Nephron (organoid): ENCODE data around the gene AGTR2.
"Not testable (repeated sequence)": the region's sequence is repeated elsewhere in the genome, so short reads cannot be mapped to it uniquely, and the experiment has no call there.

Experiments used
- H3K27ac Mint-ChIP-seq, 3 experiments: 2 replicates each; pipeline ENCODE4 v1.8.0; 2020; ENCODE audit warnings: mixed read lengths in 3 of 3, mild to moderate bottlenecking in 2 of 3, moderate library complexity in 1 of 3
- H3K27me3 Mint-ChIP-seq: 2 replicates; pipeline ENCODE4 v1.8.0; 2021; ENCODE audit warnings: low read depth, mild to moderate bottlenecking, moderate library complexity, mixed read lengths
- H3K36me3 Mint-ChIP-seq: 2 replicates; pipeline ENCODE4 v1.8.0; 2020; ENCODE audit warnings: low read depth, mixed read lengths
- H3K4me1 Mint-ChIP-seq: 2 replicates; pipeline ENCODE4 v1.8.0; 2020; ENCODE audit warnings: mixed read lengths
- H3K4me3 Mint-ChIP-seq, 3 experiments: 2 replicates each; pipeline ENCODE4 v1.8.0; 2020; ENCODE audit warnings: mild to moderate bottlenecking in 3 of 3, mixed read lengths in 3 of 3, moderate library complexity in 2 of 3
- H3K9me3 Mint-ChIP-seq: 2 replicates; pipeline ENCODE4 v1.8.0; 2020; ENCODE audit warnings: mixed read lengths
- TF ChIP-seq, protein P1 (sequence below), 3 experiments: fragments of 200-600 bp; sonication (generic); IDR thresholded peaks; one replicate each; pipeline ENCODE4 v1.5.0; 2021; ENCODE audit warnings: antibody characterized with exemption in 3 of 3; ENCODE audit not compliant: unreplicated experiment in 3 of 3

The AGTR2 gene, protein sequence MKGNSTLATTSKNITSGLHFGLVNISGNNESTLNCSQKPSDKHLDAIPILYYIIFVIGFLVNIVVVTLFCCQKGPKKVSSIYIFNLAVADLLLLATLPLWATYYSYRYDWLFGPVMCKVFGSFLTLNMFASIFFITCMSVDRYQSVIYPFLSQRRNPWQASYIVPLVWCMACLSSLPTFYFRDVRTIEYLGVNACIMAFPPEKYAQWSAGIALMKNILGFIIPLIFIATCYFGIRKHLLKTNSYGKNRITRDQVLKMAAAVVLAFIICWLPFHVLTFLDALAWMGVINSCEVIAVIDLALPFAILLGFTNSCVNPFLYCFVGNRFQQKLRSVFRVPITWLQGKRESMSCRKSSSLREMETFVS

DNA sequence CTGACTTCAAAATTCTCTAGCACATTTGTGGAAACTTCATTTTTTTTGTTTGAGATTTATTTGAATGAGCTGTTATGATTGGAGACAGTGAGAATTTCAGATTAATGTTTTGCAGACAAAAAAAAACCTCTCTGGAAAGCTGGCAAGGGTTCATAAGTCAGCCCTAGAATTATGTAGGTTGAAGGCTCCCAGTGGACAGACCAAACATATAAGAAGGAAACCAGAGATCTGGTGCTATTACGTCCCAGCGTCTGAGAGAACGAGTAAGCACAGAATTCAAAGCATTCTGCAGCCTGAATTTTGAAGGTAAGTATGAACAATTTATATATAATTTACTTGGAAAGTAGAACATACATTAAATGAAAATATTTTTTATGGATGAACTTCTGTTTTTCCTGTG lies at the start of gene AGTR2:
TSS of gene AGTR2 (plus strand) at position 234 of the 400 bp plus-strand sequence. CDS start 1,537 bp downstream, outside the sequence.
- H3K9me3 Mint-ChIP-seq, result no peaks in the 10 kb centered on the region
- H3K36me3 Mint-ChIP-seq, result peaks cover 4% of the 10 kb centered on the region
- H3K4me3 Mint-ChIP-seq, result peak within 1 kb of the TSS; percentile 52 to 85 (median 82)
- TF ChIP-seq, protein P1, sequence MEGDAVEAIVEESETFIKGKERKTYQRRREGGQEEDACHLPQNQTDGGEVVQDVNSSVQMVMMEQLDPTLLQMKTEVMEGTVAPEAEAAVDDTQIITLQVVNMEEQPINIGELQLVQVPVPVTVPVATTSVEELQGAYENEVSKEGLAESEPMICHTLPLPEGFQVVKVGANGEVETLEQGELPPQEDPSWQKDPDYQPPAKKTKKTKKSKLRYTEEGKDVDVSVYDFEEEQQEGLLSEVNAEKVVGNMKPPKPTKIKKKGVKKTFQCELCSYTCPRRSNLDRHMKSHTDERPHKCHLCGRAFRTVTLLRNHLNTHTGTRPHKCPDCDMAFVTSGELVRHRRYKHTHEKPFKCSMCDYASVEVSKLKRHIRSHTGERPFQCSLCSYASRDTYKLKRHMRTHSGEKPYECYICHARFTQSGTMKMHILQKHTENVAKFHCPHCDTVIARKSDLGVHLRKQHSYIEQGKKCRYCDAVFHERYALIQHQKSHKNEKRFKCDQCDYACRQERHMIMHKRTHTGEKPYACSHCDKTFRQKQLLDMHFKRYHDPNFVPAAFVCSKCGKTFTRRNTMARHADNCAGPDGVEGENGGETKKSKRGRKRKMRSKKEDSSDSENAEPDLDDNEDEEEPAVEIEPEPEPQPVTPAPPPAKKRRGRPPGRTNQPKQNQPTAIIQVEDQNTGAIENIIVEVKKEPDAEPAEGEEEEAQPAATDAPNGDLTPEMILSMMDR (IDR thresholded peaks at IDR 0.05; ENCODE audit: unreplicated experiment in 3 of 3), result no peak
- H3K27me3 Mint-ChIP-seq, result no peaks in the 10 kb centered on the region
- H3K4me1 Mint-ChIP-seq, result peaks cover 45% of the 10 kb centered on the region
- H3K27ac Mint-ChIP-seq, result peak within 1 kb of the TSS; percentile 72 to 83 (median 75)

GRCh38 chrX:116135277-116135676 lies 35.3 kb upstream of the AGTR2 start:
- no peaks in the 10 kb centered on the region for H3K36me3 Mint-ChIP-seq
- TF ChIP-seq, protein P1 (IDR thresholded peaks at IDR 0.05; ENCODE audit: unreplicated experiment in 3 of 3), result no peak
- H3K27me3 Mint-ChIP-seq, result no peaks in the 10 kb centered on the region
- no peaks in the 10 kb centered on the region for H3K4me1 Mint-ChIP-seq
- H3K27ac Mint-ChIP-seq, result no peak overlapping the region
- H3K4me3 Mint-ChIP-seq, result no peak overlapping the region
- no peaks in the 10 kb centered on the region for H3K9me3 Mint-ChIP-seq

GRCh38 chrX:116141270-116141669 lies 29.3 kb upstream of the AGTR2 start:
- not testable (repeated sequence) for H3K4me1 Mint-ChIP-seq, H3K9me3 Mint-ChIP-seq, H3K4me3 Mint-ChIP-seq, H3K27me3 Mint-ChIP-seq, H3K36me3 Mint-ChIP-seq, H3K27ac Mint-ChIP-seq

DNA sequence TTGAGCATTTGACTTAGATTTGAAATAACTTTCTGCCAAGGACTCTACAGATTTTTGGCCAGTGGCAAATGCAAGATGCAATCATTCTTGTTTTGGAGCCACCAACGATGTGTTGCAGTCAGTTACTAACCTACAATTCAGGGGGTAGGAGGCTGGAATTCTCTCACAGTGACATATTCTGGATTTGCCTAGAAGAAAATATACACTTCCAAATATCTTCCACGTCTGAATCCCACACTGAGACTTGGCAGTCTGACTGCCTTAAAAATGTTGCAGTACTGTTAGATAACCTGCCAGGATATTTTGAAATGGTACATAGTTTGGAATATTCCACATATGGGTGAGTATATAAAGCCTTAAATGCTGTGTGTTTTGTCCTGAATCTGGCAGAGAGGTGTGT lies 27.6 kb upstream of the AGTR2 start:
- Mint-ChIP-seq H3K27ac (no peak overlapping the region), H3K4me1 (no peaks in the 10 kb centered on the region), H3K36me3 (no peaks in the 10 kb centered on the region), H3K4me3 (no peak overlapping the region), H3K9me3 (no peaks in the 10 kb centered on the region), H3K27me3 (no peaks in the 10 kb centered on the region)
- TF ChIP-seq, protein P1 (IDR thresholded peaks at IDR 0.05; ENCODE audit: unreplicated experiment in 3 of 3), result no peak

- Mint-ChIP-seq H3K4me1 (peaks cover 36% of the 10 kb centered on the region), H3K27me3 (no peaks in the 10 kb centered on the region), H3K4me3 (peak overlapping the region; percentile 47 to 85 (median 82)), H3K36me3 (peaks cover 4% of the 10 kb centered on the region), H3K9me3 (no peaks in the 10 kb centered on the region), H3K27ac (peak overlapping the region; percentile 67 to 92 (median 74))
- TF ChIP-seq, protein P1 (IDR thresholded peaks at IDR 0.05; ENCODE audit: unreplicated experiment in 3 of 3), result no peak
Measured at GRCh38 chrX:116172976-116173375, 2.4 kb downstream of the AGTR2 start.

DNA sequence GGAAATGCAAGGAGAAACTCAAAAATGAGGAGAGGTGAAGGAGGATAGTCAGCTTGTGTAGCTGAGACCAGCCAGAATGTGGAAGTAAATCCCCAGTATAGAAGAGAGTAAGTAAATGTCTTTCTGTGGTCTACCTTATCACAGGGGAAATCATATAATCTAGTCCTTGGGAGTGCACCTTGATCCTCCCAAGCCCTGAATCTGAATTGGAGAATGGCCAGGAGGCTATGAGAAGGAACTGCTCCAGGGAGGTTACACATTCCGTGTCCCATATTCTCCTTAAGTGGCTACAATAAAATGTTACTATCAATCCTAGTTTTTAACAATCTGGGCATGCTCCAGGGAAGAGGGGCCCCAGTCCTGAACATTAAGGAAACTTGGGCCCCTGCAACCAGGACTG lies 10.8 kb downstream of the AGTR2 start:
- no peaks in the 10 kb centered on the region for H3K4me1 Mint-ChIP-seq
- TF ChIP-seq, protein P1 (IDR thresholded peaks at IDR 0.05; ENCODE audit: unreplicated experiment in 3 of 3), result no peak

More for the DNA sequence above, 10.8 kb downstream of the AGTR2 start:
- Mint-ChIP-seq H3K9me3 (peaks cover 10% of the 10 kb centered on the region), H3K27ac (no peak overlapping the region), H3K27me3 (no peaks in the 10 kb centered on the region), H3K4me3 (no peak overlapping the region), H3K36me3 (no peaks in the 10 kb centered on the region)
